ENCODE results near the gene FRS2. TPM values are rescaled to one million over a fixed set of nuclear protein-coding genes. Genes with fewer than 3 reads are reported as not detected.

FRS2 gene
- total RNA-seq, 2 experiments from 2014 or later = 9.5 to 10.4 TPM

DNA sequence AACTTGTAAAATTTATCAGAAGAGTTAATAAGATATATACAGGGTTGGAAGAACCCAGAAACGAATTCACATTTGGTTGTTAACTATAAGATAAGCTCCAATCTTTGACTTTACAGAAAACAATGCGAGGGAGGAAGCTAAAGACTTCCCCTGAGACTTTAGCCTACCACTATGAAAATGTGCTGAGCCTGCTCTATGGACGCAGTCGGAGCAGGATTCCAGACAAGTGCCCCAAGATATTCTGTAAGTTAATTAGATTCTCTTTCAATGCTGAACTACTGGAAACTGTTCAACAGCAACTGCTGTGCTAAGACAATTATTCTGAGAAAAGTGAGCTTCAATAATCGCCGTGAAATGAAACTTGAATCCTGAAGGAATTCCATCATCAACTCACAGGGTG is 148.9 kb downstream of the FRS2 start:
- POLR2A ChIA-PET = interaction anchor here (0.6 kb wide), 1 partner anchor 1903 kb away, joined by 4 read pairs; no protein-coding TSS in a partner anchor
- CTCF ChIA-PET = no interaction called here

DNA sequence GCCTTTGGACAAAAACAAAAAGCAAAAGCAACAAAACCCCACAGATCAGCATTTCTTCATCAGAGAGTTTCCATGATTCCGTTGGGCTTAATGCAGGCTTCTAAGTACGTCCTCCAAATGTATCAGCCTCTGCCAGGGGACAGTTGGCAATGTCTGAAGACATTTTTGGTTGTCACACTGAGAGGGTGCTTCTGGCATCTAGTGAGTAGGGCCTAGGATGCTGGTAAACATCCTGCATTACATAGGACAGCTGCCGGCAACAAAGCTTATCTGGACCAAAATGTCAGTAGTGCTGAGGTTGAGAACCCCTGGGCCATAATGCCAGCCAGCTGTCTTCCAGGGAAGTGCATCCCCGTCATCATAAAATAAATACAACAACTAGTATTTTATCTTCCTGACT is 149.9 kb downstream of the FRS2 start:
- Mint-ChIP-seq H3K36me3 (ENCODE audit: low read depth) (no peaks in the 10 kb centered on the region), H3K27me3 (peaks cover 4% of the 10 kb centered on the region), H3K4me3 (no peak overlapping the region), H3K27ac (no peak overlapping the region), H3K9me3 (ENCODE audit: low read depth) (no peaks in the 10 kb centered on the region), H3K4me1 (no peaks in the 10 kb centered on the region)
- intact Hi-C loops (cut with DNase I, micrococcal nuclease) = no loop called here
- CTCF ChIA-PET = interaction anchor here (0.7 kb wide), 1 partner anchor 12 kb away, joined by 4 read pairs; no protein-coding TSS in a partner anchor
- ATAC-seq = no peak
- no peak for DNase-seq
- POLR2A ChIA-PET = no interaction called here

More for the DNA sequence above, 148.9 kb downstream of the FRS2 start:
- H3K4me3 Mint-ChIP-seq = no peak overlapping the region
- intact Hi-C loops (cut with DNase I, micrococcal nuclease) = no loop called here
- H3K4me1 Mint-ChIP-seq = no peaks in the 10 kb centered on the region
- H3K9me3 Mint-ChIP-seq (ENCODE audit: low read depth) = no peaks in the 10 kb centered on the region
- peaks cover 4% of the 10 kb centered on the region for H3K27me3 Mint-ChIP-seq
- DNase-seq (no peak), ATAC-seq (no peak)
- no peaks in the 10 kb centered on the region for H3K36me3 Mint-ChIP-seq (ENCODE audit: low read depth)
- H3K27ac Mint-ChIP-seq = no peak overlapping the region

DNA sequence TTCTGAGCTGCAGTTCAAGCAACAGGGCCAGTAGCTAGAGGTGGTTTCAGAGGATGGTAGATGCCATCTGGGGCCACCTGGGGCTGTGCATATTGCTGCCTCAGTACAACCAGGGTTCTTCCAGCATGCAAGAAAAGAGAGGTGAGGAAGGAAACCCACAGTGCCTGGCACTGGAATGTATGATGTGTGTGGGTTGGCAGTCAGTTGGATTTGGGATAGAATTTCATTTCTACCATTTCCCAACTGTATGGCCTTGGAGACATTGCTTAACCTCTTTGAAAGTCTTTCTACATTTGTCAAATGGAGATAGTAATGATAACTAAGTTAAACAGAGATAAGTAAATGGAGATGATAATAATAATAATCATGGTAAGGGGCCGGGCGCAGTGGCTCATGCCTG is 150.7 kb downstream of the FRS2 start:
- ChIA-PET POLR2A (no interaction called here), CTCF (interaction anchor here (0.7 to 1.8 kb wide), 2 partner anchors 13 to 19 kb away, joined by 4 to 7 read pairs; no protein-coding TSS in a partner anchor)
- DNase-seq (no peak), ATAC-seq (no peak)
- H3K27me3 Mint-ChIP-seq = peaks cover 4% of the 10 kb centered on the region
- H3K36me3 Mint-ChIP-seq (ENCODE audit: low read depth) = no peaks in the 10 kb centered on the region
- H3K4me3 Mint-ChIP-seq = no peak overlapping the region
- H3K9me3 Mint-ChIP-seq (ENCODE audit: low read depth) = no peaks in the 10 kb centered on the region
- H3K27ac Mint-ChIP-seq = no peak overlapping the region
- no peaks in the 10 kb centered on the region for H3K4me1 Mint-ChIP-seq
- intact Hi-C loops (cut with DNase I, micrococcal nuclease) = no loop called here

DNA sequence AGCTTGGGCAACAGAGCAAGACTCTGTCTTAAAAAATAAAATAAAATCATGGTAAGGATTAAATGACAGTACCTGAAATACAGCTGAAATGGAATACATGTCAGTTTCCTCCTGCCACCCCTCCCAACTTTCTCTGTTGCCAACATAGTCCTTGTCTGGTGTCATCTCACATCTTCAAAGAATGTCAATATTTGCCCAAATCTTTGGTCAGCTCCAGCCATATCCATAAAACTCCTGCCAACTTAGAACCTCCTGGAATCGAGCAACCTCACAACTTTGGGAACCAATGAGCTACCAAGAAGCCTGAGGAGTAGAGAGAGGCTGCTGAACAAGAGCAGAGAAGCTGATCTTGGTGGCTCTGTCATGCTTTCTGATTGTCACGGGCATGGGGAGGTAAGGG is 151.4 kb downstream of the FRS2 start:
- H3K4me1 Mint-ChIP-seq = no peaks in the 10 kb centered on the region
- CTCF ChIA-PET = interaction anchor here (0.6 to 1.8 kb wide), 3 partner anchors 19 to 576 kb away, joined by 3 to 7 read pairs (median 4); no protein-coding TSS in a partner anchor
- intact Hi-C loops (cut with DNase I, micrococcal nuclease) = no loop called here
- H3K27ac Mint-ChIP-seq = no peak overlapping the region
- H3K9me3 Mint-ChIP-seq (ENCODE audit: low read depth) = no peaks in the 10 kb centered on the region
- H3K27me3 Mint-ChIP-seq = peaks cover 4% of the 10 kb centered on the region
- POLR2A ChIA-PET = no interaction called here
- H3K4me3 Mint-ChIP-seq = no peak overlapping the region
- no peaks in the 10 kb centered on the region for H3K36me3 Mint-ChIP-seq (ENCODE audit: low read depth)
- ATAC-seq (no peak), DNase-seq (no peak)

DNA sequence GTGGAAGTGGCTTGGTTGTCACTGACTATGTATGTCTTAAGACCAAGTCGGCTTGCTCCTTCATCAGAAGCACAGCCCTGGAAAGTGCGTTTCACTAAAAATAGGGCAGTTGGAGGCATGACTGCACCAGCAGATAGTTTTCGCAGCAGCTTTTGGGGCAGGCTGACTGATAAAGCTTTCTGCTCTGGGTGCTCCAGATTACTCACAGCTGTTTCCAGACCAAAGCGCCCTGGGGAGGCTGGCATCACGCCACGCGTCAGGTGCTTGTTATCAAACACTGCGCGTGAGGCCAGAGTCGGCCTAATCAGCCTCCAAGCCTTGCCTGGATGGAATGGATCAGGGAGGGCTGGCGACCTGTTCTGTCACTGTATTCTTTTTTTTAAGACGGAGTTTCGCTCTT is 153.8 kb downstream of the FRS2 start:
- no peak overlapping the region for H3K27ac Mint-ChIP-seq
- H3K9me3 Mint-ChIP-seq (ENCODE audit: low read depth) = no peaks in the 10 kb centered on the region
- H3K36me3 Mint-ChIP-seq (ENCODE audit: low read depth) = no peaks in the 10 kb centered on the region
- ATAC-seq (no peak), DNase-seq (no peak)
- H3K4me3 Mint-ChIP-seq = no peak overlapping the region
- POLR2A ChIA-PET = interaction anchor here (0.6 kb wide), 1 partner anchor 134 kb away, joined by 3 read pairs; no protein-coding TSS in a partner anchor
- H3K27me3 Mint-ChIP-seq = peaks cover 2% of the 10 kb centered on the region
- no peaks in the 10 kb centered on the region for H3K4me1 Mint-ChIP-seq
- CTCF ChIA-PET = interaction anchor here (1.5 kb wide), 1 partner anchor 15 kb away, joined by 5 read pairs; no protein-coding TSS in a partner anchor
- intact Hi-C loops (cut with DNase I, micrococcal nuclease) = no loop called here

DNA sequence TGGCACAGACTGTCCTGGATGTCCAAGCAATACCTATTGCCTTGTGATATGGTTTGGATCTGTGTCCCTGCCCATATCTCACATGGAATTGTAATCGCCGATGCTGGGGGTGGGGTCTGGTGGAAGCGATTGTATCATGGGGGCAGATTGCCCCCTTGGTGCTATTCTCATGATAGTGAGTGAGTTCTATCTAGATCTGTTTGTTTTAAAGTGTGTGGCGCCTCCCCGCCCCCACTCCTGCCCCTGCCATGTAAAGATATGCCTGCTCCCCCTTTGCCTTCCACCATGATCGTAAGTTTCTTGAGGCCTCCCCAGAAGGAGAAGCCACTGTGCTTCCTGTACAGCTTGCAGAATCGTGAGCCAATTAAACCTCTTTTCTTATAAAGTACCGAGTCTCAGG is 157.3 kb downstream of the FRS2 start:
- ChIA-PET CTCF (no interaction called here), POLR2A (no interaction called here)
- Mint-ChIP-seq H3K36me3 (ENCODE audit: low read depth) (no peaks in the 10 kb centered on the region), H3K27ac (no peak overlapping the region), H3K9me3 (ENCODE audit: low read depth) (no peaks in the 10 kb centered on the region), H3K4me1 (no peaks in the 10 kb centered on the region), H3K27me3 (no peaks in the 10 kb centered on the region), H3K4me3 (no peak overlapping the region)
- DNase-seq = no peak
- ATAC-seq = no peak
- intact Hi-C loops (cut with DNase I, micrococcal nuclease) = no loop called here

Small RNA genes within 50 kb of the gene (microRNA-seq; reads per million reads assigned to microRNA genes)
- not detected for gene MIR3913-1 (ENCODE audit: borderline replicate concordance)
- not detected for gene MIR3913-2 (ENCODE audit: borderline replicate concordance)

Other genes starting within 250 kb of the FRS2 start
- 100 to 1,000 TPM; 107 to 109 TPM for gene CPSF6, start 230.8 kb upstream of the FRS2 start, total RNA-seq
- not detected for gene LYZ, start 122.0 kb upstream of the FRS2 start, total RNA-seq
- gene YEATS4, start 110.6 kb upstream of the FRS2 start, total RNA-seq = 10 to 100 TPM; 55.4 to 59.8 TPM
- 100 to 1,000 TPM; 293 to 360 TPM for gene CCT2, start 115.1 kb downstream of the FRS2 start, total RNA-seq
- not detected for gene LRRC10, start 140.5 kb downstream of the FRS2 start, total RNA-seq
- not detected for gene BEST3, start 228.9 kb downstream of the FRS2 start, total RNA-seq